ENCODE measurements around the gene FAIM2. TPM values are rescaled to one million over a fixed set of nuclear protein-coding genes. Genes with fewer than 3 reads are reported as not detected.
A peak's percentile ranks its signal among the peaks of the same experiment; 100 is the strongest.

Gene FAIM2
- total RNA-seq, 2 experiments from 2014 or later, result 0.33 to 0.50 TPM

- H3K27ac Mint-ChIP-seq, result no peak overlapping the region
- no peaks in the 10 kb centered on the region for H3K9me3 Mint-ChIP-seq
- POLR2A ChIA-PET, result no interaction called here
- no peak for DNase-seq
- peaks cover 1% of the 10 kb centered on the region for H3K36me3 Mint-ChIP-seq (ENCODE audit: low read depth)
- no peak overlapping the region for H3K4me3 Mint-ChIP-seq
- H3K4me1 Mint-ChIP-seq, result peaks cover 41% of the 10 kb centered on the region
- H3K27me3 Mint-ChIP-seq, result peaks cover 3% of the 10 kb centered on the region
- CTCF ChIA-PET, result interaction anchor here (1.4 to 2.8 kb wide), 3 partner anchors 14 to 84 kb away, joined by 4 to 9 read pairs (median 5); partner anchors contain the start of gene TMBIM6
Measured at GRCh38 chr12:49824895-49825294, 78.8 kb downstream of the FAIM2 start.

- peaks cover 1% of the 10 kb centered on the region for H3K36me3 Mint-ChIP-seq (ENCODE audit: low read depth)
- H3K4me1 Mint-ChIP-seq, result peaks cover 43% of the 10 kb centered on the region
- CTCF ChIA-PET, result interaction anchor here (1.9 to 2.8 kb wide), 2 partner anchors 14 to 27 kb away, joined by 4 to 9 read pairs; no protein-coding TSS in a partner anchor
- no peak overlapping the region for H3K4me3 Mint-ChIP-seq
- POLR2A ChIA-PET, result interaction anchor here (0.6 kb wide), 1 partner anchor 80 kb away, joined by 3 read pairs; no protein-coding TSS in a partner anchor
- H3K9me3 Mint-ChIP-seq, result no peaks in the 10 kb centered on the region
- H3K27me3 Mint-ChIP-seq, result peaks cover 3% of the 10 kb centered on the region
- DNase-seq, result no peak
- no peak overlapping the region for H3K27ac Mint-ChIP-seq
Measured at GRCh38 chr12:49824416-49824815, 79.3 kb downstream of the FAIM2 start.

GRCh38 chr12:49823951-49824350, 79.7 kb downstream of the FAIM2 start:
- ChIA-PET POLR2A (interaction anchor here (0.6 kb wide), 1 partner anchor 79 kb away, joined by 3 read pairs; no protein-coding TSS in a partner anchor), CTCF (interaction anchor here (0.6 kb wide), 1 partner anchor 200 kb away, joined by 3 read pairs; no protein-coding TSS in a partner anchor)
- Mint-ChIP-seq H3K4me1 (peaks cover 39% of the 10 kb centered on the region), H3K27ac (no peak overlapping the region), H3K27me3 (peaks cover 3% of the 10 kb centered on the region), H3K4me3 (no peak overlapping the region), H3K9me3 (no peaks in the 10 kb centered on the region), H3K36me3 (ENCODE audit: low read depth) (peaks cover 1% of the 10 kb centered on the region)
- DNase-seq, result no peak

GRCh38 chr12:49823350-49823749, 80.3 kb downstream of the FAIM2 start:
- H3K9me3 Mint-ChIP-seq, result no peaks in the 10 kb centered on the region
- ChIA-PET POLR2A (no interaction called here), CTCF (interaction anchor here (0.6 kb wide), 1 partner anchor 200 kb away, joined by 3 read pairs; no protein-coding TSS in a partner anchor)
- no peaks in the 10 kb centered on the region for H3K36me3 Mint-ChIP-seq (ENCODE audit: low read depth)
- H3K4me1 Mint-ChIP-seq, result peaks cover 33% of the 10 kb centered on the region
- H3K27ac Mint-ChIP-seq, result no peak overlapping the region
- peaks cover 3% of the 10 kb centered on the region for H3K27me3 Mint-ChIP-seq
- H3K4me3 Mint-ChIP-seq, result no peak overlapping the region
- no peak for DNase-seq

- H3K9me3 Mint-ChIP-seq, result no peaks in the 10 kb centered on the region
- no peaks in the 10 kb centered on the region for H3K36me3 Mint-ChIP-seq (ENCODE audit: low read depth)
- no peak overlapping the region for H3K4me3 Mint-ChIP-seq
- H3K27ac Mint-ChIP-seq, result peak overlapping the region; percentile 86
- no peak for DNase-seq
- ChIA-PET CTCF (interaction anchor here (0.6 to 0.8 kb wide), 2 partner anchors 20 to 557 kb away, joined by 3 read pairs; no protein-coding TSS in a partner anchor), POLR2A (no interaction called here)
- peaks cover 24% of the 10 kb centered on the region for H3K4me1 Mint-ChIP-seq
- H3K27me3 Mint-ChIP-seq, result no peaks in the 10 kb centered on the region
Measured at GRCh38 chr12:49821373-49822287, 82.1 kb downstream of the FAIM2 start.

GRCh38 chr12:49819786-49820185, 83.9 kb downstream of the FAIM2 start:
- POLR2A ChIA-PET, result no interaction called here

GRCh38 chr12:49818241-49818895, 85.3 kb downstream of the FAIM2 start:
- Mint-ChIP-seq H3K4me1 (peaks cover 22% of the 10 kb centered on the region), H3K27ac (no peak overlapping the region), H3K36me3 (ENCODE audit: low read depth) (no peaks in the 10 kb centered on the region), H3K27me3 (no peaks in the 10 kb centered on the region), H3K4me3 (no peak overlapping the region), H3K9me3 (no peaks in the 10 kb centered on the region)
- CTCF ChIA-PET, result interaction anchor here (0.6 to 1.1 kb wide), 3 partner anchors 22 to 148 kb away, joined by 3 to 4 read pairs (median 4); partner anchors contain the start of gene TMBIM6
- POLR2A ChIA-PET, result no interaction called here
- DNase-seq, result no peak

More at GRCh38 chr12:49819786-49820185, 83.9 kb downstream of the FAIM2 start:
- H3K36me3 Mint-ChIP-seq (ENCODE audit: low read depth), result no peaks in the 10 kb centered on the region
- H3K4me1 Mint-ChIP-seq, result peaks cover 22% of the 10 kb centered on the region
- H3K27me3 Mint-ChIP-seq, result no peaks in the 10 kb centered on the region
- peak overlapping the region; percentile 26 for H3K27ac Mint-ChIP-seq
- no peak for DNase-seq
- no peak overlapping the region for H3K4me3 Mint-ChIP-seq
- H3K9me3 Mint-ChIP-seq, result no peaks in the 10 kb centered on the region
- CTCF ChIA-PET, result interaction anchor here (0.7 to 1.5 kb wide), 4 partner anchors 10 to 33 kb away, joined by 3 to 5 read pairs (median 4); partner anchors contain the start of gene BCDIN3D

Other genes with a start within 250 kb of the FAIM2 start
- gene FMNL3, start 196.5 kb downstream of the FAIM2 start, total RNA-seq, result 10 to 100 TPM; 37.4 to 38.2 TPM
- gene TMBIM6, start 162.3 kb downstream of the FAIM2 start, total RNA-seq, result 100 to 1,000 TPM; 426 to 442 TPM
- gene NCKAP5L, start 75.5 kb downstream of the FAIM2 start, total RNA-seq, result 1 to 10 TPM; 4.0 to 4.5 TPM
- gene BCDIN3D, start 60.8 kb downstream of the FAIM2 start, total RNA-seq, result 1 to 10 TPM; 7.7 to 8.7 TPM
- gene AQP2, start 46.8 kb upstream of the FAIM2 start, total RNA-seq, result not detected
- not detected for gene AQP5, start 58.0 kb upstream of the FAIM2 start, total RNA-seq
- gene AQP6, start 69.0 kb upstream of the FAIM2 start, total RNA-seq, result not detected
- 100 to 1,000 TPM; 177 to 183 TPM for gene RACGAP1, start 121.6 kb upstream of the FAIM2 start, total RNA-seq
- gene ASIC1, start 153.7 kb upstream of the FAIM2 start, total RNA-seq, result 10 to 100 TPM in 1 of 2 experiments, 1 to 10 TPM in 1; 8.7 to 10.1 TPM
- gene SMARCD1, start 181.4 kb upstream of the FAIM2 start, total RNA-seq, result 10 to 100 TPM; 62.3 to 88.6 TPM
- under 1 TPM; 0.25 to 0.37 TPM for gene GPD1, start 200.1 kb upstream of the FAIM2 start, total RNA-seq
- gene COX14, start 208.3 kb upstream of the FAIM2 start, total RNA-seq, result 10 to 100 TPM; 31.6 to 47.9 TPM

All from activated CD4-positive, alpha-beta T cell treated with anti-CD3 and anti-CD28 coated beads, Interleukin-2, amount 10 ng/mL, durations not matched to agents 7 days and 5 days (primary cell).